Liver (tissue), 9 donors: Measurements from ENCODE around the gene DTNB. TPM values are rescaled to one million over a fixed set of nuclear protein-coding genes. Genes with fewer than 3 reads are reported as not detected.

ENCODE experiments used
- DNase-seq: peaks from one replicate; pipeline ENCODE4 v3.0.0-alpha.2; 2017; ENCODE audit warnings: low spot score
- H3K27ac ChIP-seq, 2 donors: one replicate each; pipeline ENCODE4 v1.7.0; 2013; ENCODE audit warnings: inconsistent platforms in 2 of 2, low read length in 2 of 2, control low read depth in 1 of 2, low read depth in 1 of 2, mild to moderate bottlenecking in 1 of 2
- H3K27me3 ChIP-seq, 4 donors: one replicate each; pipeline versions ENCODE4 v1.6.1 to v1.7.0; 2013; ENCODE audit warnings: low read length in 3 of 4, inconsistent platforms in 1 of 4, mild to moderate bottlenecking in 1 of 4, moderate library complexity in 1 of 4; ENCODE audit not compliant: control insufficient read depth in 4 of 4, insufficient read depth in 4 of 4
- H3K36me3 ChIP-seq, 4 donors: one replicate each; pipeline versions ENCODE4 v1.6.1 to v1.7.0; 2013; ENCODE audit warnings: low read length in 3 of 4, mild to moderate bottlenecking in 3 of 4, low read depth in 1 of 4, moderate library complexity in 1 of 4; ENCODE audit not compliant: control insufficient read depth in 4 of 4, insufficient read depth in 3 of 4
- H3K4me1 ChIP-seq, 4 donors: one replicate each; pipeline versions ENCODE4 v1.6.1 to v1.7.0; 2013; ENCODE audit warnings: low read length in 3 of 4, mild to moderate bottlenecking in 3 of 4, moderate library complexity in 1 of 4; ENCODE audit not compliant: control insufficient read depth in 4 of 4, insufficient read depth in 4 of 4
- H3K4me3 ChIP-seq, 3 donors: one replicate each; pipeline versions ENCODE4 v1.6.1 to v1.7.0; 2013; ENCODE audit warnings: low read length in 3 of 3, control low read depth in 1 of 3, low read depth in 1 of 3, mild to moderate bottlenecking in 1 of 3
- H3K9ac ChIP-seq, 2 donors: one replicate each; pipeline ENCODE4 v1.7.0; 2013; ENCODE audit warnings: low read length in 2 of 2, mild to moderate bottlenecking in 2 of 2, moderate library complexity in 2 of 2, control low read depth in 1 of 2, low read depth in 1 of 2
- H3K9me3 ChIP-seq, 4 donors: one replicate each; pipeline versions ENCODE4 v1.6.1 to v1.7.0; 2013; ENCODE audit warnings: low read length in 3 of 4; ENCODE audit not compliant: control insufficient read depth in 4 of 4
- ATF3 ChIP-seq: IDR thresholded peaks from 2 replicates; pipeline ENCODE4 v1.6.1; 2016; ENCODE audit warnings: antibody characterized with exemption
- CTCF ChIP-seq: fragments of 150-350 bp; IDR thresholded peaks from 2 replicates; pipeline ENCODE4 v1.5.1; 2017; ENCODE audit warnings: improper control_type of control experiment, low read depth, low read length; ENCODE audit not compliant: missing input control
- EGR1 ChIP-seq, 2 donors: IDR thresholded peaks; 2 replicates each; pipeline ENCODE4 v1.6.1; 2016 to 2018; ENCODE audit warnings: antibody characterized with exemption in 2 of 2, low read depth in 2 of 2
- FOXA1 ChIP-seq: IDR thresholded peaks from 2 replicates; pipeline ENCODE4 v1.6.1; 2016; ENCODE audit warnings: antibody characterized with exemption
- FOXA2 ChIP-seq: IDR thresholded peaks from 2 replicates; pipeline ENCODE4 v1.6.1; 2016; ENCODE audit warnings: antibody characterized with exemption
- GABPA ChIP-seq, 2 donors: IDR thresholded peaks in 1 of 2; conservative IDR thresholded peaks in 1 of 2; 2 replicates each; pipeline ENCODE4 v1.6.1; 2016; ENCODE audit warnings: antibody characterized with exemption in 2 of 2, mild to moderate bottlenecking in 1 of 2, moderate library complexity in 1 of 2
- HNF4A ChIP-seq, 2 donors: conservative IDR thresholded peaks; 2 replicates each; pipeline ENCODE4 v1.6.1; 2016; ENCODE audit warnings: antibody characterized with exemption in 2 of 2, mild to moderate bottlenecking in 2 of 2
- HNF4G ChIP-seq: IDR thresholded peaks from 2 replicates; pipeline ENCODE4 v1.6.1; 2016; ENCODE audit warnings: antibody characterized with exemption
- JUND ChIP-seq, 2 donors: IDR thresholded peaks; 2 replicates each; pipeline ENCODE4 v1.6.1; 2016; ENCODE audit warnings: antibody characterized with exemption in 2 of 2
- MAX ChIP-seq: IDR thresholded peaks from 2 replicates; pipeline ENCODE4 v1.6.1; 2016; ENCODE audit warnings: antibody characterized with exemption
- NR2F2 ChIP-seq: IDR thresholded peaks from 2 replicates; pipeline ENCODE4 v1.6.1; 2016; ENCODE audit warnings: antibody characterized with exemption
- RAD21 ChIP-seq, 2 donors: IDR thresholded peaks; 2 replicates each; pipeline ENCODE4 v1.6.1; 2016; ENCODE audit warnings: antibody characterized with exemption in 2 of 2, mild to moderate bottlenecking in 2 of 2
- REST ChIP-seq: IDR thresholded peaks from 2 replicates; pipeline ENCODE4 v1.6.1; 2016; ENCODE audit warnings: antibody characterized with exemption, mild to moderate bottlenecking
- RXRA ChIP-seq, 2 donors: IDR thresholded peaks; 2 replicates each; pipeline ENCODE4 v1.6.1; 2017 to 2018; ENCODE audit warnings: antibody characterized with exemption in 2 of 2, mild to moderate bottlenecking in 1 of 2
- SP1 ChIP-seq: IDR thresholded peaks from 2 replicates; pipeline ENCODE4 v1.6.1; 2018; ENCODE audit warnings: antibody characterized with exemption, mild to moderate bottlenecking
- TAF1 ChIP-seq: conservative IDR thresholded peaks from 2 replicates; pipeline ENCODE4 v1.6.1; 2016; ENCODE audit warnings: antibody characterized with exemption, mild to moderate bottlenecking
- YY1 ChIP-seq: IDR thresholded peaks from 2 replicates; pipeline ENCODE4 v1.6.1; 2016; ENCODE audit warnings: antibody characterized with exemption, mild to moderate bottlenecking
- ZBTB33 ChIP-seq: IDR thresholded peaks from 2 replicates; pipeline ENCODE4 v1.6.1; 2016; ENCODE audit warnings: antibody characterized with exemption
- WGBS: extraction: QIAGEN DNeasy Blood & Tissue Kit; methylation state at CpG from one replicate; pipeline ENCODE4 v1.1.7; 2013; 5-methylcytosine and 5-hydroxymethylcytosine counted together
- polyA plus RNA-seq, 2 donors: library from polyadenylated mRNA; stranded (reverse) in 1 of 2; unstranded in 1 of 2; fragments of 200-250 nt in 1 of 2; fragments of >200 nt in 1 of 2; fragmentation: Nextera tagmentation in 1 of 2; extraction: Ambion mirVana in 1 of 2; gene quantifications; one replicate each; pipeline versions ENCODE4 v1.2.1 to v1.2.3, GENCODE V29; 2013 to 2015
- total RNA-seq, 2 donors: library from RNA; depleted of rRNA; stranded (reverse); fragments of >200 nt; gene quantifications; one replicate each; pipeline ENCODE4 v1.2.3, GENCODE V29; 2014
- donor health status: healthy.
- donor health status: healthy.
- donor health status: healthy.
- donor health status: healthy.
- donor health status: healthy.

DTNB gene
- total and polyA plus RNA-seq, 4 donors, result 3.3 to 10.5 (median 6.4) TPM

- no peaks in the 10 kb centered on the region for H3K9me3 ChIP-seq
- H3K4me1 ChIP-seq, result peaks cover 0 to 20% (median 7%) of the 10 kb centered on the region in 4 donors
- peak; percentile 79 for DNase-seq
- H3K36me3 ChIP-seq, result no peaks in the 10 kb centered on the region
- H3K27me3 ChIP-seq, result no peaks in the 10 kb centered on the region
- H3K9ac ChIP-seq, result peak overlapping the region in 1 of 2 donors; percentile 47
- peak overlapping the region; percentile 42 to 97 (median 63) for H3K4me3 ChIP-seq
- H3K27ac ChIP-seq, result peak overlapping the region; percentile 41 to 46
- 20% methylated on average over 45 of the region's 45 CpGs for WGBS
- no peak for TF ChIP-seq GABPA (IDR thresholded peaks at IDR 0.05 in 1 of 2, conservative IDR thresholded peaks at IDR 0.05 in 1 of 2)
- TF ChIP-seq SP1, result peak; percentile 37
- TF ChIP-seq NR2F2, result no peak
- TF ChIP-seq FOXA1, result no peak
- TF ChIP-seq FOXA2, result no peak
- TF ChIP-seq RXRA (IDR thresholded peaks at IDR 0.05), result peak in 1 of 2 donors; percentile 28
- peak; percentile 99 for TF ChIP-seq REST
- no peak for TF ChIP-seq YY1
- no peak for TF ChIP-seq MAX
- no peak for TF ChIP-seq ATF3
- peak; percentile 18 for TF ChIP-seq HNF4G
- peak; percentile 47 for TF ChIP-seq HNF4A (conservative IDR thresholded peaks at IDR 0.05)
- peak; percentile 98 for TF ChIP-seq CTCF
- TF ChIP-seq JUND (IDR thresholded peaks at IDR 0.05), result no peak
- TF ChIP-seq TAF1, result no peak
- TF ChIP-seq EGR1 (IDR thresholded peaks at IDR 0.05; ENCODE audit: low read depth in 2 of 2), result no peak
- TF ChIP-seq RAD21 (IDR thresholded peaks at IDR 0.05), result peak; percentile 80 to 90
- no peak for TF ChIP-seq ZBTB33
Measured at GRCh38 chr2:25342372-25343186, 330.8 kb downstream of the DTNB start.
